CD4-positive, alpha-beta T cell (primary cell): ENCODE measurements around the gene FREM2. TPM values are rescaled to one million over a fixed set of nuclear protein-coding genes. Genes with fewer than 3 reads are reported as not detected.

ENCODE experiments used
- ATAC-seq: fragments of 200-7000 bp; cut with Tn5 transposase; one replicate; pipeline ENCODE4 v1.10.0; 2022; ENCODE audit warnings: mild to moderate bottlenecking; ENCODE audit not compliant: poor library complexity
- CTCF ChIA-PET: fragments of 350-600 bp; sonication (Branson Sonifier 250); formaldehyde crosslinking; loops from one replicate; lab custom pipeline; 2021; ENCODE audit warnings: antibody characterized with exemption, inconsistent platforms; lab: Charles Lee
- POLR2A ChIA-PET: fragments of 350-600 bp; sonication (Branson Sonifier 250); formaldehyde crosslinking; loops from one replicate; lab custom pipeline; 2021; ENCODE audit warnings: antibody characterized with exemption, inconsistent platforms; lab: Charles Lee
- DNase-seq, 14 experiments: peaks; one replicate each; pipeline ENCODE4 v3.0.0-alpha.2; 2013 to 2020; ENCODE audit warnings: mixed read lengths in 2 of 14
- H3K27ac ChIP-seq, 2 donors: one replicate each; pipeline versions ENCODE4 v1.5.1 to v1.7.0; 2013; ENCODE audit warnings: low read length in 2 of 2, low read depth in 1 of 2, mild to moderate bottlenecking in 1 of 2
- H3K27me3 ChIP-seq, 2 experiments: 1 replicate in 1 of 2; 2 replicates in 1 of 2; pipeline versions ENCODE4 v1.6.1 to v1.7.0; 2013; ENCODE audit warnings: low read length in 2 of 2, control low read depth in 1 of 2, mild to moderate bottlenecking in 1 of 2, moderate library complexity in 1 of 2; ENCODE audit not compliant: insufficient read depth in 2 of 2, control insufficient read depth in 1 of 2
- H3K36me3 ChIP-seq: one replicate; pipeline ENCODE4 v1.6.1; 2013; ENCODE audit warnings: low read length, control low read depth; ENCODE audit not compliant: insufficient read depth
- H3K4me1 ChIP-seq: one replicate; pipeline ENCODE4 v1.6.1; 2013; ENCODE audit warnings: low read length, control low read depth; ENCODE audit not compliant: insufficient read depth
- H3K4me3 ChIP-seq: one replicate; pipeline ENCODE4 v1.5.1; 2013; ENCODE audit warnings: mild to moderate bottlenecking, low read length, moderate library complexity
- H3K9me3 ChIP-seq, 2 experiments: 1 replicate in 1 of 2; 2 replicates in 1 of 2; pipeline versions ENCODE4 v1.6.1 to v1.7.0; 2013; ENCODE audit warnings: low read length in 2 of 2, mild to moderate bottlenecking in 2 of 2, control low read depth in 1 of 2, moderate library complexity in 1 of 2; ENCODE audit not compliant: control insufficient read depth in 1 of 2, insufficient read depth in 1 of 2
- H3K27ac Mint-ChIP-seq: one replicate; pipeline ENCODE4 v1.8.0; 2020; ENCODE audit warnings: mixed read lengths
- H3K27me3 Mint-ChIP-seq: one replicate; pipeline ENCODE4 v1.8.0; 2021; ENCODE audit warnings: mixed read lengths
- H3K36me3 Mint-ChIP-seq: one replicate; pipeline ENCODE4 v1.8.0; 2021; ENCODE audit warnings: low read depth, mixed read lengths
- H3K4me1 Mint-ChIP-seq: one replicate; pipeline ENCODE4 v1.8.0; 2021; ENCODE audit warnings: low read depth, mixed read lengths
- H3K4me3 Mint-ChIP-seq: one replicate; pipeline ENCODE4 v1.8.0; 2020; ENCODE audit warnings: mild to moderate bottlenecking, mixed read lengths
- H3K9me3 Mint-ChIP-seq: one replicate; pipeline ENCODE4 v1.8.0; 2020; ENCODE audit warnings: mixed read lengths
- intact Hi-C, 2 experiments: fragments of 100-400 bp; cut with DNase I in 1 of 2; cut with micrococcal nuclease in 1 of 2; formaldehyde crosslinking; loops; one replicate each; pipeline versions ENCODE4 v1.15.1 to v1.9.0; 2023 to 2025; cut with DNase I, micrococcal nuclease
- total RNA-seq, 174 experiments: library from RNA in 2 of 174; stranded (reverse) in 2 of 174; gene quantifications; one replicate each; pipeline ENCODE4 v1.2.3 and lab custom pipeline; 2021 to 2026
- TF ChIP-seq, protein P1 (sequence below): fragments of 200-600 bp; IDR thresholded peaks from one replicate; pipeline ENCODE4 v1.8.0; 2022; ENCODE audit warnings: antibody characterized with exemption, mild to moderate bottlenecking

The FREM2 gene
- total RNA-seq, 2 experiments from 2014 or later: not detected

DNA sequence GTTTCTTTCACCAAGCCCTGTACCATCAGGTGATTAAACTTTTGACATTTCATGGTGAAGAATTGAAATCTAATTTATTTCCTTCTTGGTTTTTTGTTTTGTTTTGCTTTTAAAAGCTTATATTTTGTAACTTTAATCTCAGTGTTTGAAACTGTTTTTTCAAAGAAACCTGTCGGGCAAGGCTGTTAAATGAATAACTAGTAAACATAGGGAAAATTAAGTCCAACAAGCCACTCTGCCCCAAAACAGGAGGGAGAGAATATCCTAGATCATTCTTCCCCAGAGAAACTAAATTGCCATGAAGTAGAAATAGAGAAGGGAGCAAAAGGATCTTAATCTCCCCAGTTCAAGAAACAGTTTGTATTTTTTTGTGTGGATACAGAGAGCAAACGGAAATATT lies 98.2 kb downstream of the FREM2 start:
- H3K27me3 ChIP-seq: no peaks in the 10 kb centered on the region
- POLR2A ChIA-PET: no interaction called here
- H3K27ac Mint-ChIP-seq: no peak overlapping the region
- H3K9me3 Mint-ChIP-seq: no peaks in the 10 kb centered on the region
- no peaks in the 10 kb centered on the region for H3K36me3 ChIP-seq
- no peaks in the 10 kb centered on the region for H3K9me3 ChIP-seq
- ATAC-seq (no peak), DNase-seq (no peak)
- H3K4me1 ChIP-seq: no peaks in the 10 kb centered on the region
- H3K27me3 Mint-ChIP-seq: peaks cover 4% of the 10 kb centered on the region
- H3K4me3 ChIP-seq: no peak overlapping the region
- no peaks in the 10 kb centered on the region for H3K36me3 Mint-ChIP-seq
- no peaks in the 10 kb centered on the region for H3K4me1 Mint-ChIP-seq
- no peak overlapping the region for H3K4me3 Mint-ChIP-seq
- intact Hi-C loops: no loop called here
- TF ChIP-seq, protein P1, sequence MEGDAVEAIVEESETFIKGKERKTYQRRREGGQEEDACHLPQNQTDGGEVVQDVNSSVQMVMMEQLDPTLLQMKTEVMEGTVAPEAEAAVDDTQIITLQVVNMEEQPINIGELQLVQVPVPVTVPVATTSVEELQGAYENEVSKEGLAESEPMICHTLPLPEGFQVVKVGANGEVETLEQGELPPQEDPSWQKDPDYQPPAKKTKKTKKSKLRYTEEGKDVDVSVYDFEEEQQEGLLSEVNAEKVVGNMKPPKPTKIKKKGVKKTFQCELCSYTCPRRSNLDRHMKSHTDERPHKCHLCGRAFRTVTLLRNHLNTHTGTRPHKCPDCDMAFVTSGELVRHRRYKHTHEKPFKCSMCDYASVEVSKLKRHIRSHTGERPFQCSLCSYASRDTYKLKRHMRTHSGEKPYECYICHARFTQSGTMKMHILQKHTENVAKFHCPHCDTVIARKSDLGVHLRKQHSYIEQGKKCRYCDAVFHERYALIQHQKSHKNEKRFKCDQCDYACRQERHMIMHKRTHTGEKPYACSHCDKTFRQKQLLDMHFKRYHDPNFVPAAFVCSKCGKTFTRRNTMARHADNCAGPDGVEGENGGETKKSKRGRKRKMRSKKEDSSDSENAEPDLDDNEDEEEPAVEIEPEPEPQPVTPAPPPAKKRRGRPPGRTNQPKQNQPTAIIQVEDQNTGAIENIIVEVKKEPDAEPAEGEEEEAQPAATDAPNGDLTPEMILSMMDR: no peak
- no peak overlapping the region for H3K27ac ChIP-seq
- CTCF ChIA-PET: no interaction called here

DNA sequence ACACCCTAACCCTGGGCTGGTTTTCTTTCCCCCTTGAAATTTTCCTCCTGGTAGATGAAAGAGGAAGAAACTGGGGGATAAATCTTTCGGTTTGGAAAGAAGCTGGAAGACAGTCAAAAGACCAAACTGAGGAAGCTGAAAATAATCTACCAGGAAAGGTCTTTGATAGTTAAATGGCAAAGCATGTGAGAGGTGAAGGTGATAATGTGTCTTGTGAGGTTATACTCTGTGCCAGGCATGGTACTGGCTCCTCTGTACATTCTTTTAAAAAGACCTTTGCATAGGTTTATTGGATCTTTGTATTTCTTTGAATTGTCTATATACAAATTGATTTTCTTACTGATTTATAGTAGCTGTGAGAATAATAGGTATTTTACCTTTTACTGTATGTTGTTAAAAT lies 98.6 kb downstream of the FREM2 start:
- Mint-ChIP-seq H3K9me3 (no peaks in the 10 kb centered on the region), H3K36me3 (no peaks in the 10 kb centered on the region), H3K4me1 (no peaks in the 10 kb centered on the region), H3K27me3 (peaks cover 4% of the 10 kb centered on the region), H3K27ac (no peak overlapping the region), H3K4me3 (no peak overlapping the region)
- ChIA-PET POLR2A (no interaction called here), CTCF (no interaction called here)
- ATAC-seq (no peak), DNase-seq (no peak)
- H3K27ac ChIP-seq: no peak overlapping the region
- H3K4me1 ChIP-seq: no peaks in the 10 kb centered on the region
- TF ChIP-seq, protein P1: no peak
- intact Hi-C loops: no loop called here
- no peak overlapping the region for H3K4me3 ChIP-seq
- H3K9me3 ChIP-seq: no peaks in the 10 kb centered on the region
- H3K36me3 ChIP-seq: no peaks in the 10 kb centered on the region
- no peaks in the 10 kb centered on the region for H3K27me3 ChIP-seq

DNA sequence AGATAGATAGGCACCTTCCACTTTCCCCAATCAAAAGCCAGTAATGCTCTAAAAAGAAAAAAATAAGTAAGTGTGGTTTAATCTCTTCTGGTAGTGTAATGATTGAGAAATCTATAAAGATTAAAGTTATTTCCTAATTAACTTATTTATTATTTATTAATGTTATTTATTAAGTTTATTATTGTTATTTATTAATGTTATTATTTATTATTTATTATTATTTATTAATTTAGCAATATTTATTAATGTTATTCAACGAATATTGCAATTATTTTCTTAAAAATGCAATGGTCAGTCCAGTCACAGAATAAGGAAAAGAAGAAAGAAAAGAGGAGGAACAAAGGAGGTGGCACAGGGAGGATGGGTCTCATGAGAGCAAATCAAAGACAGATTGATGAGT lies 100.7 kb downstream of the FREM2 start:
- peaks cover 4% of the 10 kb centered on the region for H3K27me3 Mint-ChIP-seq
- Histone ChIP-seq H3K36me3 (no peaks in the 10 kb centered on the region), H3K27me3 (no peaks in the 10 kb centered on the region), H3K4me1 (no peaks in the 10 kb centered on the region), H3K4me3 (no peak overlapping the region), H3K27ac (no peak overlapping the region), H3K9me3 (no peaks in the 10 kb centered on the region)
- no peak overlapping the region for H3K27ac Mint-ChIP-seq
- no peaks in the 10 kb centered on the region for H3K4me1 Mint-ChIP-seq
- TF ChIP-seq, protein P1: no peak
- ATAC-seq: no peak
- H3K9me3 Mint-ChIP-seq: no peaks in the 10 kb centered on the region
- no peaks in the 10 kb centered on the region for H3K36me3 Mint-ChIP-seq
- POLR2A ChIA-PET: no interaction called here
- CTCF ChIA-PET: no interaction called here
- intact Hi-C loops: no loop called here
- DNase-seq: no peak
- H3K4me3 Mint-ChIP-seq: no peak overlapping the region
